GM20000 (cell line): ENCODE results near the gene SLC9A1.

Experiments used
- DNase-seq: peaks from one replicate; pipeline ENCODE4 v3.0.0; 2012; ENCODE audit warnings: low spot score
- CTCF ChIP-seq: IDR thresholded peaks from 2 replicates; pipeline ENCODE4 v1.5.1; 2012; ENCODE audit warnings: mild to moderate bottlenecking, control low read depth; ENCODE audit errors: extremely low read depth, missing control alignments

SLC9A1 gene

GRCh38 chr1:27068922-27069321 lies 86.0 kb downstream of the SLC9A1 start:
- TF ChIP-seq CTCF, result no peak
- no peak for DNase-seq

- no peak for DNase-seq
Observed at GRCh38 chr1:27065999-27066630, 88.8 kb downstream of the SLC9A1 start.

GRCh38 chr1:27060891-27061290 lies 94.0 kb downstream of the SLC9A1 start:
- TF ChIP-seq CTCF, result no peak
- DNase-seq, result no peak

More at GRCh38 chr1:27065999-27066630, 88.8 kb downstream of the SLC9A1 start:
- no peak for TF ChIP-seq CTCF

GRCh38 chr1:27058966-27059669 lies 95.8 kb downstream of the SLC9A1 start:
- DNase-seq, result no peak
- TF ChIP-seq CTCF, result no peak

GRCh38 chr1:27057801-27058625 lies 96.9 kb downstream of the SLC9A1 start:
- TF ChIP-seq CTCF, result no peak
- no peak for DNase-seq

- DNase-seq, result no peak
- TF ChIP-seq CTCF, result no peak
Observed at GRCh38 chr1:27057389-27057788, 97.5 kb downstream of the SLC9A1 start.
